ENCODE data around the gene SALL3.

GRCh38 chr18:78972385-78972918 is 7.2 kb upstream of the SALL3 start:
- TF ChIP-seq POLR2AphosphoS5 (IDR thresholded peaks at IDR 0.05; ENCODE audit: borderline replicate concordance, low read depth, low read length) (no peak), EZH2 (IDR thresholded peaks at IDR 0.05) (no peak)

All from SK-N-MC (cell line).